Trophoblast cell (in vitro differentiated cells and primary cell): Measurements from ENCODE around the gene TOGARAM1.

ENCODE experiments used
- DNase-seq, 2 donors: peaks; one replicate each; pipeline ENCODE4 v3.0.0-alpha.2; 2016
- H2AFZ ChIP-seq: 2 replicates; pipeline ENCODE4 v1.6.1; 2013; ENCODE audit warnings: low read length, moderate library complexity, mild to moderate bottlenecking; ENCODE audit not compliant: insufficient read depth, poor library complexity
- H2AK5ac ChIP-seq: 2 replicates; pipeline ENCODE4 v1.6.1; 2013; ENCODE audit warnings: mild to moderate bottlenecking, low read length
- H2BK120ac ChIP-seq: 2 replicates; pipeline ENCODE4 v1.6.1; 2013; ENCODE audit warnings: low read length, mild to moderate bottlenecking, moderate library complexity; ENCODE audit not compliant: insufficient read depth, poor library complexity
- H2BK12ac ChIP-seq: 2 replicates; pipeline ENCODE4 v1.6.1; 2013; ENCODE audit warnings: mild to moderate bottlenecking, low read length, moderate library complexity
- H2BK5ac ChIP-seq: 2 replicates; pipeline ENCODE4 v1.6.1; 2013; ENCODE audit warnings: low read length, low read depth, moderate library complexity, mild to moderate bottlenecking; ENCODE audit not compliant: poor library complexity
- H3K14ac ChIP-seq: 2 replicates; pipeline ENCODE4 v1.6.1; 2013; ENCODE audit warnings: mild to moderate bottlenecking, low read length
- H3K18ac ChIP-seq: 2 replicates; pipeline ENCODE4 v1.6.1; 2013; ENCODE audit warnings: mild to moderate bottlenecking, low read length
- H3K23ac ChIP-seq: 2 replicates; pipeline ENCODE4 v1.6.1; 2013; ENCODE audit warnings: low read length
- H3K27ac ChIP-seq: 2 replicates; pipeline ENCODE4 v1.5.1; 2013; ENCODE audit warnings: low read depth, mild to moderate bottlenecking, inconsistent platforms, low read length, moderate library complexity
- H3K27me3 ChIP-seq: 2 replicates; pipeline ENCODE4 v1.6.1; 2013; ENCODE audit warnings: inconsistent platforms, mild to moderate bottlenecking, low read length, moderate library complexity; ENCODE audit not compliant: insufficient read depth
- H3K36me3 ChIP-seq, 2 experiments: 1 replicate in 1 of 2; 2 replicates in 1 of 2; pipeline ENCODE4 v1.6.1; 2013; ENCODE audit warnings: low read length in 2 of 2, mild to moderate bottlenecking in 2 of 2, moderate library complexity in 1 of 2; ENCODE audit not compliant: insufficient read depth in 2 of 2, control insufficient read depth in 1 of 2
- H3K4ac ChIP-seq: 2 replicates; pipeline ENCODE4 v1.6.1; 2013; ENCODE audit warnings: low read depth, mild to moderate bottlenecking, low read length, moderate library complexity
- H3K4me1 ChIP-seq, 2 experiments: 1 replicate in 1 of 2; 2 replicates in 1 of 2; pipeline ENCODE4 v1.6.1; 2013; ENCODE audit warnings: low read length in 2 of 2, mild to moderate bottlenecking in 2 of 2, moderate library complexity in 1 of 2; ENCODE audit not compliant: insufficient read depth in 2 of 2, control insufficient read depth in 1 of 2
- H3K4me2 ChIP-seq: 2 replicates; pipeline ENCODE4 v1.6.1; 2013; ENCODE audit warnings: inconsistent platforms, mild to moderate bottlenecking, low read length, moderate library complexity
- H3K4me3 ChIP-seq: 2 replicates; pipeline ENCODE4 v1.5.1; 2013; ENCODE audit warnings: mild to moderate bottlenecking, low read depth, low read length, inconsistent platforms
- H3K79me1 ChIP-seq: one replicate; pipeline ENCODE4 v1.6.1; 2013; ENCODE audit warnings: low read length
- H3K79me2 ChIP-seq: 2 replicates; pipeline ENCODE4 v1.6.1; 2013; ENCODE audit warnings: low read length, mild to moderate bottlenecking; ENCODE audit not compliant: control insufficient read depth, insufficient read depth, poor library complexity
- H3K9ac ChIP-seq: 2 replicates; pipeline ENCODE4 v1.6.1; 2013; ENCODE audit warnings: mild to moderate bottlenecking, low read length
- H3K9me3 ChIP-seq: 2 replicates; pipeline ENCODE4 v1.6.1; 2013; ENCODE audit warnings: low read depth, mild to moderate bottlenecking, control low read depth, inconsistent platforms, low read length; ENCODE audit not compliant: insufficient read depth
- H4K12ac ChIP-seq: 2 replicates; pipeline ENCODE4 v1.6.1; 2013; ENCODE audit warnings: low read depth, mild to moderate bottlenecking, low read length, moderate library complexity
- H4K8ac ChIP-seq: 2 replicates; pipeline ENCODE4 v1.6.1; 2013; ENCODE audit warnings: low read depth, mild to moderate bottlenecking, low read length, moderate library complexity
- H4K91ac ChIP-seq: one replicate; pipeline ENCODE4 v1.6.1; 2013; ENCODE audit warnings: low read depth, mild to moderate bottlenecking, low read length, moderate library complexity
- WGBS: extraction: QIAGEN DNeasy Blood & Tissue Kit; methylation state at CpG from one replicate; pipeline ENCODE4 v1.1.7; 2013; ENCODE audit warnings: missing lambda C conversion rate; ENCODE audit not compliant: insufficient read length, insufficient coverage; ENCODE audit errors: extremely low coverage; 5-methylcytosine and 5-hydroxymethylcytosine counted together

The TOGARAM1 gene

GRCh38 chr14:45112896-45113781, 151.1 kb downstream of the TOGARAM1 start:
- H2AK5ac ChIP-seq, result no peak overlapping the region
- no peak overlapping the region for H2BK120ac ChIP-seq
- H3K9me3 ChIP-seq, result no peaks in the 10 kb centered on the region
- no CpG with 5 or more reads among the region's 6 CpGs for WGBS
- no peak overlapping the region for H3K9ac ChIP-seq
- no peak overlapping the region for H4K8ac ChIP-seq
- no peak overlapping the region for H4K91ac ChIP-seq
- no peaks in the 10 kb centered on the region for H3K79me1 ChIP-seq
- H3K23ac ChIP-seq, result no peak overlapping the region
- H3K14ac ChIP-seq, result no peak overlapping the region
- no peaks in the 10 kb centered on the region for H3K4me1 ChIP-seq
- H3K4me3 ChIP-seq, result no peak overlapping the region
- H3K4me2 ChIP-seq, result no peak overlapping the region
- no peak overlapping the region for H2BK12ac ChIP-seq
- H3K18ac ChIP-seq, result no peak overlapping the region
- no peaks in the 10 kb centered on the region for H3K27me3 ChIP-seq
- no peak overlapping the region for H4K12ac ChIP-seq
- H2BK5ac ChIP-seq, result no peak overlapping the region
- DNase-seq, result peak in 1 of 2 donors; percentile 24
- no peak overlapping the region for H3K4ac ChIP-seq
- no peak overlapping the region for H2AFZ ChIP-seq
- peaks cover 12 to 20% of the 10 kb centered on the region in 2 experiments for H3K36me3 ChIP-seq
- no peak overlapping the region for H3K27ac ChIP-seq
- no peaks in the 10 kb centered on the region for H3K79me2 ChIP-seq

GRCh38 chr14:45114327-45114726, 152.3 kb downstream of the TOGARAM1 start:
- Histone ChIP-seq H2BK12ac (no peak overlapping the region), H2BK5ac (no peak overlapping the region), H3K4ac (no peak overlapping the region), H2BK120ac (no peak overlapping the region), H3K79me1 (no peaks in the 10 kb centered on the region), H3K14ac (no peak overlapping the region), H3K9ac (no peak overlapping the region), H4K8ac (no peak overlapping the region), H2AFZ (no peak overlapping the region), H3K23ac (no peak overlapping the region), H2AK5ac (no peak overlapping the region), H3K4me3 (no peak overlapping the region), H3K79me2 (no peaks in the 10 kb centered on the region), H3K18ac (no peak overlapping the region), H3K4me1 (no peaks in the 10 kb centered on the region), H3K36me3 (peaks cover 18 to 23% of the 10 kb centered on the region in 2 experiments), H4K12ac (no peak overlapping the region), H4K91ac (no peak overlapping the region), H3K27ac (no peak overlapping the region), H3K9me3 (no peaks in the 10 kb centered on the region), H3K27me3 (no peaks in the 10 kb centered on the region), H3K4me2 (no peak overlapping the region)
- WGBS, result no CpG with 5 or more reads among the region's 3 CpGs
- DNase-seq, result no peak

DNA sequence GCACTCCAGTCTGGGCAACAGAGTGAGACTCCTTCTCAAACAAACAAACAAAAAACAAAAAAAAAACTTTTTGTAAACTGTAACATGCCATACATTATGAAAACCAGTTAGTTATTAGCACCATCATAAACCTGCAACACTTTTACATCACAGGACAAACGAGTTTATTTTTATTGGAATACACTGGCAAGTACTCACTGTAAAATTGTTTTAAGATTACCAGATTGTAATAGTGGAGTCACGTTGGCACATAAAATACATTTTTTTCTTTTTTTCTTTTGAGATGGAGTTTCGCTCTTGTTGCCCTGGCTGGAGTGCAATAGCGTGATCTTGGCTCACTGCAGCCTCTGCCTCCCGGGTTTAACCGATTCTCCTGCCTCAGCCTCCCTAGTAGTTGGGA, 156.6 kb downstream of the TOGARAM1 start:
- H3K4me3 ChIP-seq, result no peak overlapping the region
- H2BK12ac ChIP-seq, result no peak overlapping the region
- no peak overlapping the region for H3K9ac ChIP-seq
- no peak for DNase-seq
- H3K23ac ChIP-seq, result no peak overlapping the region
- H3K27ac ChIP-seq, result no peak overlapping the region
- H3K18ac ChIP-seq, result no peak overlapping the region
- no peak overlapping the region for H3K4ac ChIP-seq
- no peak overlapping the region for H4K8ac ChIP-seq
- no peaks in the 10 kb centered on the region for H3K9me3 ChIP-seq
- no CpG with 5 or more reads among the region's 6 CpGs for WGBS
- H4K12ac ChIP-seq, result no peak overlapping the region
- H3K4me2 ChIP-seq, result no peak overlapping the region
- H2BK5ac ChIP-seq, result no peak overlapping the region
- peaks cover 20 to 24% of the 10 kb centered on the region in 2 experiments for H3K36me3 ChIP-seq
- no peak overlapping the region for H2BK120ac ChIP-seq
- H2AFZ ChIP-seq, result no peak overlapping the region
- H3K79me2 ChIP-seq, result no peaks in the 10 kb centered on the region
- H3K27me3 ChIP-seq, result no peaks in the 10 kb centered on the region
- no peaks in the 10 kb centered on the region for H3K79me1 ChIP-seq
- no peak overlapping the region for H2AK5ac ChIP-seq
- no peak overlapping the region for H4K91ac ChIP-seq
- H3K14ac ChIP-seq, result no peak overlapping the region
- H3K4me1 ChIP-seq, result no peaks in the 10 kb centered on the region

- Histone ChIP-seq H3K4me1 (no peaks in the 10 kb centered on the region), H3K14ac (no peak overlapping the region), H3K9me3 (no peaks in the 10 kb centered on the region), H3K27ac (no peak overlapping the region), H4K91ac (no peak overlapping the region), H3K18ac (no peak overlapping the region), H3K79me1 (no peaks in the 10 kb centered on the region), H2BK12ac (no peak overlapping the region), H2BK5ac (no peak overlapping the region), H4K8ac (no peak overlapping the region), H2AK5ac (no peak overlapping the region), H3K4ac (no peak overlapping the region), H3K9ac (no peak overlapping the region), H3K79me2 (no peaks in the 10 kb centered on the region), H3K36me3 (peaks cover 20 to 26% of the 10 kb centered on the region in 2 experiments), H4K12ac (no peak overlapping the region), H3K23ac (no peak overlapping the region), H3K4me2 (no peak overlapping the region), H2AFZ (no peak overlapping the region), H2BK120ac (no peak overlapping the region), H3K4me3 (no peak overlapping the region), H3K27me3 (no peaks in the 10 kb centered on the region)
- DNase-seq, result no peak
- no CpG with 5 or more reads among the region's 1 CpG for WGBS
Measured at GRCh38 chr14:45120096-45120495, 158.1 kb downstream of the TOGARAM1 start.
